Right forelimb (tissue), 1 donor: ENCODE results near the gene DBET.
"Not testable (repeated sequence)": the region's sequence is repeated elsewhere in the genome, so short reads cannot be mapped to it uniquely, and the experiment has no call there.

ENCODE experiments used
- DNase-seq: peaks from one replicate; pipeline ENCODE4 v3.0.0-alpha.2; 2018

DBET gene

GRCh38 chr4:190064342-190064741 lies at the start of gene DBET:
DBET (plus strand) TSS chr4:190064502.
- DNase-seq: not testable (repeated sequence)

- DNase-seq: peak; percentile 44
Observed at GRCh38 chr4:190014771-190015537, 49.3 kb upstream of the DBET start.

GRCh38 chr4:190015538-190016368 lies 48.5 kb upstream of the DBET start:
- DNase-seq: peak; percentile 44

- DNase-seq: peak; percentile 41
Observed at GRCh38 chr4:190016369-190017289, 47.7 kb upstream of the DBET start.

- DNase-seq: peak; percentile 42
Observed at GRCh38 chr4:190017357-190018200, 46.7 kb upstream of the DBET start.

GRCh38 chr4:190018201-190018920 lies 45.9 kb upstream of the DBET start:
- DNase-seq: no peak

GRCh38 chr4:190019023-190019858 lies 45.1 kb upstream of the DBET start:
- peak; percentile 41 for DNase-seq

GRCh38 chr4:190019859-190020463 lies 44.3 kb upstream of the DBET start:
- DNase-seq: not testable (repeated sequence)

GRCh38 chr4:190020790-190021717 lies 43.2 kb upstream of the DBET start:
- DNase-seq: peak; percentile 68

- DNase-seq: not testable (repeated sequence)
Observed at GRCh38 chr4:190021973-190022372, 42.3 kb upstream of the DBET start.

- peak; percentile 45 for DNase-seq
Observed at GRCh38 chr4:190022614-190023281, 41.6 kb upstream of the DBET start.

- DNase-seq: not testable (repeated sequence)
Observed at GRCh38 chr4:190027156-190027555, 37.1 kb upstream of the DBET start, which contains the start of gene FRG2. FRG2 (minus strand) TSS chr4:190027256; CDS start chr4:190027204, 52 bp downstream.

- not testable (repeated sequence) for DNase-seq
Observed at GRCh38 chr4:190031264-190031663, 33.0 kb upstream of the DBET start.

GRCh38 chr4:190037704-190038388 lies 26.5 kb upstream of the DBET start:
- not testable (repeated sequence) for DNase-seq

GRCh38 chr4:190040873-190041272 lies 23.4 kb upstream of the DBET start:
- DNase-seq: not testable (repeated sequence)

- DNase-seq: not testable (repeated sequence)
Observed at GRCh38 chr4:190047627-190048026, 16.7 kb upstream of the DBET start.
